MCF 10A (cell line): ENCODE measurements around the gene BAZ1A. TPM values are rescaled to one million over a fixed set of nuclear protein-coding genes. Genes with fewer than 3 reads are reported as not detected.
"Not testable (repeated sequence)": the region's sequence is repeated elsewhere in the genome, so short reads cannot be mapped to it uniquely, and the experiment has no call there.

Experiments used
- BruUV-seq: library from RNA; stranded (reverse); fragments of 400-500 nt; replicated peaks from 2 replicates; lab custom pipeline; 2021; lab: Mats Ljungman, UMichigan
- CTCF ChIA-PET: fragments of 300-600 bp; sonication (Branson Sonifier 250); formaldehyde crosslinking; extraction: SDS; loops from one replicate; lab custom pipeline; 2021; ENCODE audit warnings: antibody characterized with exemption, inconsistent platforms; lab: Yijun Ruan, JAX
- POLR2A ChIA-PET: fragments of 300-600, 350-650 bp; sonication (Branson Sonifier 250); formaldehyde crosslinking; extraction: SDS; loops from one replicate; lab custom pipeline; 2020; ENCODE audit warnings: antibody characterized with exemption, inconsistent platforms; lab: Yijun Ruan, JAX
- DNase-seq: peaks from one replicate; pipeline ENCODE4 v3.0.0-alpha.2; 2018; ENCODE audit not compliant: unreplicated experiment
- H3K27ac Mint-ChIP-seq: one replicate; pipeline ENCODE4 v1.8.0; 2022; ENCODE audit warnings: mild to moderate bottlenecking, low read depth, mixed read lengths; ENCODE audit not compliant: unreplicated experiment
- H3K27me3 Mint-ChIP-seq: one replicate; pipeline ENCODE4 v1.8.0; 2022; ENCODE audit warnings: mixed read lengths; ENCODE audit not compliant: insufficient read depth, unreplicated experiment
- H3K36me3 Mint-ChIP-seq: one replicate; pipeline ENCODE4 v1.8.0; 2022; ENCODE audit warnings: mild to moderate bottlenecking, moderate library complexity, mixed read lengths; ENCODE audit not compliant: insufficient read depth, unreplicated experiment
- H3K4me1 Mint-ChIP-seq: one replicate; pipeline ENCODE4 v1.8.0; 2022; ENCODE audit warnings: mixed read lengths; ENCODE audit not compliant: insufficient read depth, unreplicated experiment
- H3K4me3 Mint-ChIP-seq: one replicate; pipeline ENCODE4 v1.8.0; 2022; ENCODE audit warnings: mild to moderate bottlenecking, moderate library complexity, mixed read lengths; ENCODE audit not compliant: unreplicated experiment
- H3K9me3 Mint-ChIP-seq: one replicate; pipeline ENCODE4 v1.8.0; 2022; ENCODE audit warnings: mixed read lengths; ENCODE audit not compliant: unreplicated experiment
- CTCF ChIP-seq: fragments of 200-600 bp; IDR thresholded peaks from one replicate; pipeline ENCODE4 v1.8.0; 2022; ENCODE audit warnings: antibody characterized with exemption, mild to moderate bottlenecking; ENCODE audit not compliant: unreplicated experiment
- intact Hi-C: fragments of 100-400 bp; cut with micrococcal nuclease; formaldehyde crosslinking; loops from 2 replicates; pipeline ENCODE4 v1.14.1; 2022
- total RNA-seq: library from RNA; stranded (reverse); gene quantifications from 2 replicates; pipeline ENCODE4 v1.2.3, GENCODE V29; 2022

The BAZ1A gene
- total RNA-seq, 1 experiment from 2014 or later, result 44.6 TPM

DNA sequence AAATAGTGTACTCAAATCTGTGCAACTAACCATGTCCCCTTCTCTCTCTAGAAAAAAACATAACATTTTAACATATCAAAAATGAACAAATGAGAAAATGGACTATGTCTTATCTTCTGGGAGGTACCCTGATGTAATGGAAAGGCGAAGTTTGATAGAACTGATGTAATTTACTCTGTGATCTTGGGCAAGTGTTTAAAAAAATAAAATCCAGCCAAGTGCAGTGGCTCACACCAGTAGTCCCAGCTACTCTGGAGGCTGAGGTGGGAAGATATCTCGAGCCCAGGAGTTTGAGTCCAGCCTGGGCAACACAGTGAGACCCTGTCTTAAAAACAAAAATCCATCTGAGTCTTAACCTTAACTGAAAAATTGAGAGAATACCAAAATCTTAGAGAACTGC lies 124.9 kb downstream of the BAZ1A start:
- intact Hi-C loops, result no loop called here
- Mint-ChIP-seq H3K4me3 (no peak overlapping the region), H3K36me3 (peaks cover 59% of the 10 kb centered on the region), H3K27ac (peak overlapping the region; percentile 7), H3K27me3 (no peaks in the 10 kb centered on the region), H3K9me3 (no peaks in the 10 kb centered on the region), H3K4me1 (no peaks in the 10 kb centered on the region)
- no peak for DNase-seq
- TF ChIP-seq CTCF, result no peak
- no TSS peak for BruUV-seq
- CTCF ChIA-PET, result interaction anchor here (1.1 kb wide), 1 partner anchor 28 kb away, joined by 5 read pairs; no protein-coding TSS in a partner anchor
- POLR2A ChIA-PET, result interaction anchor here (0.6 to 1.3 kb wide), 3 partner anchors 18 to 371 kb away, joined by 3 to 5 read pairs (median 3); partner anchors contain the start of gene PPP2R3C

GRCh38 chr14:34749408-34749807 lies 125.8 kb downstream of the BAZ1A start:
- Mint-ChIP-seq H3K27me3 (no peaks in the 10 kb centered on the region), H3K27ac (no peak overlapping the region), H3K36me3 (peaks cover 51% of the 10 kb centered on the region), H3K4me3 (no peak overlapping the region), H3K4me1 (no peaks in the 10 kb centered on the region), H3K9me3 (no peaks in the 10 kb centered on the region)
- ChIA-PET POLR2A (interaction anchor here (0.7 to 1.0 kb wide), 4 partner anchors 16 to 126 kb away, joined by 3 to 5 read pairs (median 4); partner anchors contain the start of gene BAZ1A), CTCF (interaction anchor here (0.6 to 1.5 kb wide), 5 partner anchors 9 to 673 kb away, joined by 3 to 7 read pairs (median 4); no protein-coding TSS in a partner anchor)
- no peak for DNase-seq
- intact Hi-C loops, result no loop called here
- no peak for TF ChIP-seq CTCF
- no TSS peak for BruUV-seq

GRCh38 chr14:34742270-34743115 lies 132.7 kb downstream of the BAZ1A start:
- no peaks in the 10 kb centered on the region for H3K4me1 Mint-ChIP-seq
- no peak for DNase-seq
- no peak overlapping the region for H3K4me3 Mint-ChIP-seq
- H3K27me3 Mint-ChIP-seq, result no peaks in the 10 kb centered on the region
- ChIA-PET CTCF (interaction anchor here (0.6 to 1.2 kb wide), 6 partner anchors 10 to 109 kb away, joined by 3 to 6 read pairs (median 3); no protein-coding TSS in a partner anchor), POLR2A (no interaction called here)
- H3K27ac Mint-ChIP-seq, result no peak overlapping the region
- TF ChIP-seq CTCF, result no peak
- intact Hi-C loops, result no loop called here
- no peaks in the 10 kb centered on the region for H3K36me3 Mint-ChIP-seq
- no peaks in the 10 kb centered on the region for H3K9me3 Mint-ChIP-seq
- BruUV-seq, result no TSS peak

DNA sequence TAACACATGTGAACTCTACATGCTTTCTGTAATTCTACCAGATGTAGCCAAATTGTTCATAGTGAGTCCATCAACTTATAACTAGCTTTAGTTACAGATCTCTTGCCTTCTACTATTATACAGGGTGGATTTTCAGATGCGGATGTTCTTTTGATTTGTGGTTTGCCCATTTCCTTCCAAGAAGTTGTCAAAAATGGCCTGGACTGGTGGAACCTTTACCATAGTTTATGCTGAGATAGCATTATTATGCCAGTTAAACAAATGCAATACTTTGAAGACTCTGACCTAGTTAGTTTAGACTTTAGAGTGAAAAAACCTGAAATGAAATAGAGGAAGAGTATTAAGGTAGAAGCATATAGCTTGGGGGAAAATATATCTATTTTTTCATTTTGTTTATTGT lies 133.3 kb downstream of the BAZ1A start:
- Mint-ChIP-seq H3K27ac (no peak overlapping the region), H3K4me1 (no peaks in the 10 kb centered on the region), H3K4me3 (no peak overlapping the region), H3K9me3 (no peaks in the 10 kb centered on the region), H3K36me3 (no peaks in the 10 kb centered on the region), H3K27me3 (no peaks in the 10 kb centered on the region)
- ChIA-PET POLR2A (no interaction called here), CTCF (interaction anchor here (1.0 to 1.2 kb wide), 2 partner anchors 17 to 19 kb away, joined by 3 to 6 read pairs; no protein-coding TSS in a partner anchor)
- TF ChIP-seq CTCF, result no peak
- no TSS peak for BruUV-seq
- no peak for DNase-seq
- intact Hi-C loops, result no loop called here

DNA sequence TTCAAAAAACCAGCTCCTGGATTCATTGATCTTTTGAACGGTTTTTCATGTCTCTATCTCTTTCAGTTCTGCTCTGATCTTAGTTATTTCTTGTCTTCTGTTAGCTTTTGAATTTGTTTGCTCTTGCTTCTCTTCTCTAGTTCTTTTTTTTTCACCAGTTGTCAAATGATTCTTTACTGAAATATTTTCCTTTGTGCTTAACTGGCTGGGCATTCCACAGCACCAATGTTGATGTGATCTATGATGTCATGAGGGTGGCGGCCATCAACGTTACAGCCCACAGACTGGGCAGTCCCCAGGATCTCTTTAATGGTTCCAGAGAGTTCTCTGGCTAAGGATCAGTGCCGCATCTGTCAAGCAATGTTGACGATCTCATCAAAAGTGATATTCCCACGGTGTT lies 135.0 kb downstream of the BAZ1A start:
- H3K4me3 Mint-ChIP-seq, POLR2A ChIA-PET, H3K27me3 Mint-ChIP-seq, H3K27ac Mint-ChIP-seq, BruUV-seq, H3K9me3 Mint-ChIP-seq, intact Hi-C loops, DNase-seq, H3K4me1 Mint-ChIP-seq, H3K36me3 Mint-ChIP-seq: not testable (repeated sequence)
- CTCF ChIA-PET, result interaction anchor here (0.6 kb wide), 1 partner anchor 9 kb away, joined by 3 read pairs; no protein-coding TSS in a partner anchor

DNA sequence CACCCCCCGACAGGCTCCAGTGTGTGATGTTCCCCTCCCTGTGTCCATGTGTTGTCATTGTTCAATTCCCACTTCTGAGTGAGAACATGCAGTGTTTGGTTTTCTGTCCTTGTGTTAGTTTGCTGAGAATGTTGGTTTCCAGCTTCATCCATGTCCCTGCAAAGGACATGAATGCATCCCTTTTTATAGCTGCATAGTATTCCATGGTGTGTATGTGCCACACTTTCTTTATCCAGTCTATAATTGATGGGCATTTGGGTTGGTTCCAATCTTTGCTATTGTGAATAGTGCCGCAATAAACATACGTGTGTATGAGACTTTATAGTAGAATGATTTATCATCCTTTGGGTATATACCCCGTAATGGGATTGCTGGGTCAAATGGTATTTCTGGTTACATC lies 138.1 kb downstream of the BAZ1A start:
- CTCF ChIA-PET, result interaction anchor here (0.6 to 1.0 kb wide), 2 partner anchors 14 to 372 kb away, joined by 4 read pairs; no protein-coding TSS in a partner anchor
- H3K27ac Mint-ChIP-seq, intact Hi-C loops, H3K9me3 Mint-ChIP-seq, H3K36me3 Mint-ChIP-seq, DNase-seq, POLR2A ChIA-PET, H3K4me1 Mint-ChIP-seq, H3K27me3 Mint-ChIP-seq, H3K4me3 Mint-ChIP-seq, BruUV-seq: not testable (repeated sequence)
